ENCODE measurements around the gene PDIA2.

Gene PDIA2

DNA sequence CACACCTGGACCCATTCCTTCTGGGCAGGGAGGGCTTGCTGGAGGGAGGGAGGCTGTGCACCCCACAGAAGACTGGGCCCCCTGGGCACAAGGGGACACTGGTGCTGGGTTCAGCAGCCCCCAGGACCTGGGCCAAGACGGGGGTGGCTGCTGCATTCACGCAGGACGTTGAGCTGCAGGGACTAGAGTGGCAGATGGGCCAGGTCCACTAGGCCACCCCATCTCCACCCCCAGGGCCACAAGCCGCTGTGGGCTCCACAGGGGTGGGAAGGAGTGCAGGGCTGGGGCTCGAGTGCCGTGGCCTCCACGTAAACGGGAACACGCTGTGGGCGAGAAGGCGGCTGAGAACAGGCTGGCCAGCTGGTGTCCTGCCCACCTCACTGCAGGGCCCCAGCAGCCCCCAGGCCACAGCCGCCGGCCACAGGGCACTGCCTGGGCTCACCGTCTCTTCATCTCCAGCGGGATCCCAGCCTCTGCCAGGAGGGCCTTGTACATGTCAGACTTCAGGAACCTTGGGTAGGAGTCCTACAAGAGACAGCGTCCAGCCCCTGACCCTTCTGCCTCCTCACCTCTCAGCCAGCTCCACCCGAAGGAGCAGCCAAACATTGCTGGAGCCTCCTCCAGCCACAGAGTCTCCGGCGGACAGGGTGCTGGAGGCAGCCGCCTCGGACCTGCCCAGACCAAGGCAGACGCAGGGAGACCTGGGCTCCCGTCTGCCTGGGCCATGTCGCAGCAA is 13.7 kb upstream of the PDIA2 start:
- DNase-seq, result no peak
- H2AK5ac ChIP-seq (ENCODE audit: low read length), result no peak overlapping the region
- H2BK15ac ChIP-seq (replicated peaks; ENCODE audit: low read depth), result no peak overlapping the region
- no peak overlapping the region for H3K4me3 ChIP-seq (ENCODE audit: low read length)
- H3K9ac ChIP-seq (ENCODE audit: low read length), result no peak overlapping the region
- no peak overlapping the region for H3K4ac ChIP-seq (ENCODE audit: low read depth, low read length)
- no peaks in the 10 kb centered on the region for H3K27me3 ChIP-seq (ENCODE audit: insufficient read depth, low read length, poor library complexity)
- H3K18ac ChIP-seq (ENCODE audit: low read length), result no peak overlapping the region
- WGBS (ENCODE audit: extremely low coverage, insufficient coverage, low lambda C conversion rate), result no CpG with 5 or more reads among the region's 24 CpGs
- no peak overlapping the region for H3K23ac ChIP-seq (ENCODE audit: low read length)
- no peak overlapping the region for H3K4me2 ChIP-seq (ENCODE audit: low read length)
- no peak overlapping the region for H4K8ac ChIP-seq (ENCODE audit: low read depth, low read length)
- H3K27ac ChIP-seq (ENCODE audit: low read depth, low read length), result no peak overlapping the region
- no peak overlapping the region for H4K5ac ChIP-seq (ENCODE audit: low read length)
- H3K56ac ChIP-seq (ENCODE audit: low read length), result no peak overlapping the region
- H2BK5ac ChIP-seq (ENCODE audit: low read length), result no peak overlapping the region
- H3K4me1 ChIP-seq (ENCODE audit: control insufficient read depth, low read depth, low read length), result no peaks in the 10 kb centered on the region
- no peaks in the 10 kb centered on the region for H3K36me3 ChIP-seq (ENCODE audit: control insufficient read depth, insufficient read depth, low read length)
- H3K79me1 ChIP-seq (ENCODE audit: low read length), result no peaks in the 10 kb centered on the region
- H3K79me2 ChIP-seq (ENCODE audit: control insufficient read depth, insufficient read depth, low read length), result no peaks in the 10 kb centered on the region
- no peak overlapping the region for H2BK120ac ChIP-seq (ENCODE audit: low read depth, low read length)

DNA sequence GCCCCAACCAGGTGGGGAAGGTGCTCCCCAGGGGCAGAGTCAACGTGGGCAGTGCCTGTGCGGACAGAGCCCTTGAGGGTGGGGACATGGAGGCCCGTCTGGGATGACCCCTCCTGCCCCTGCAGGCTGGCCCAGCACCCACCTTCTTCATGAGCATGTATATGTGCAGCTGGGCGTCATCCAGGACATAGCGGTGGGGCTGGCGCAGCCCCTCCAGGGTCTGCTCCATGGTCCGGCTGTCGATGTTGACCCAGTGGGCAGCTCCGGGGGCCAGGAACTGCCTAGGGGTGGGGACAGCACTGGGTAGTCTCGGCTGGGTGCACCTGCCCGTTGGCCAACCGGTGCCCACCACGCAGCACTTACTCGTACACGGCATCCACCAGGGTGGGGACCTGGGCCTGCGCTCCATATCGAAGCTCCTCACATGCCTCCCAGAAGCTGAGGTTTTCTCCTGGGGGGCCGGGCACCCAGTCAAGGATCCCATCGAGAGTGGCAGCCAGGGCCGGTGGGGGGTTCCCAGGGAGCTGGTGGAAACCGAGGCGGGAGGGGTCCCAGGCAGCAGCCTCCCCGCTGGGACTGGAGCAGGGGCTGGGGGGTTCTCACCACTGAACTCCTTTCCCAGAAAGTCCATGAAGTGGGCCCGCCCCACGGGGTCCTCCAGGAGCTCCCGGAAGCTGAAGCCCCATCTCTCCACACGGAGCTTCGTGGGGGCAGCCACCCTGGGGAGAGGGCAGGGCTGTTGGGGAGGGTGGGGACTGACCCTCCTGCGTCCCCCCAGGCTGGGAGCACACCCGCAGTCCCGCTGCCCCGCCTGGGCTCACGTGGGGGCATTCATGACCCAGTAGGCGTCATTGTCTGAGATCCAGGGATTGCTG is 12.3 kb upstream of the PDIA2 start:
- Histone ChIP-seq H4K8ac (ENCODE audit: low read depth, low read length) (no peak overlapping the region), H3K4me2 (ENCODE audit: low read length) (no peak overlapping the region), H3K79me2 (ENCODE audit: control insufficient read depth, insufficient read depth, low read length) (no peaks in the 10 kb centered on the region), H2BK5ac (ENCODE audit: low read length) (no peak overlapping the region), H3K18ac (ENCODE audit: low read length) (no peak overlapping the region), H3K79me1 (ENCODE audit: low read length) (no peaks in the 10 kb centered on the region), H4K5ac (ENCODE audit: low read length) (no peak overlapping the region), H3K4me3 (ENCODE audit: low read length) (no peak overlapping the region), H2BK120ac (ENCODE audit: low read depth, low read length) (no peak overlapping the region), H3K4ac (ENCODE audit: low read depth, low read length) (no peak overlapping the region), H3K36me3 (ENCODE audit: control insufficient read depth, insufficient read depth, low read length) (no peaks in the 10 kb centered on the region), H3K27me3 (ENCODE audit: insufficient read depth, low read length, poor library complexity) (peaks cover 1% of the 10 kb centered on the region), H2BK15ac (replicated peaks; ENCODE audit: low read depth) (no peak overlapping the region), H3K9ac (ENCODE audit: low read length) (no peak overlapping the region), H3K27ac (ENCODE audit: low read depth, low read length) (no peak overlapping the region), H3K4me1 (ENCODE audit: control insufficient read depth, low read depth, low read length) (no peaks in the 10 kb centered on the region), H3K56ac (ENCODE audit: low read length) (no peak overlapping the region), H2AK5ac (ENCODE audit: low read length) (no peak overlapping the region), H3K23ac (ENCODE audit: low read length) (no peak overlapping the region)
- DNase-seq, result no peak
- WGBS (ENCODE audit: extremely low coverage, insufficient coverage, low lambda C conversion rate), result no CpG with 5 or more reads among the region's 34 CpGs

- H4K8ac ChIP-seq (ENCODE audit: low read depth, low read length), result no peak overlapping the region
- no peak overlapping the region for H3K27ac ChIP-seq (ENCODE audit: low read depth, low read length)
- H3K4ac ChIP-seq (ENCODE audit: low read depth, low read length), result no peak overlapping the region
- H3K79me1 ChIP-seq (ENCODE audit: low read length), result no peaks in the 10 kb centered on the region
- H2BK5ac ChIP-seq (ENCODE audit: low read length), result no peak overlapping the region
- H3K56ac ChIP-seq (ENCODE audit: low read length), result no peak overlapping the region
- H3K4me1 ChIP-seq (ENCODE audit: control insufficient read depth, low read depth, low read length), result no peaks in the 10 kb centered on the region
- peaks cover 1% of the 10 kb centered on the region for H3K27me3 ChIP-seq (ENCODE audit: insufficient read depth, low read length, poor library complexity)
- H3K9ac ChIP-seq (ENCODE audit: low read length), result no peak overlapping the region
- H3K18ac ChIP-seq (ENCODE audit: low read length), result no peak overlapping the region
- H3K4me3 ChIP-seq (ENCODE audit: low read length), result no peak overlapping the region
- no peaks in the 10 kb centered on the region for H3K79me2 ChIP-seq (ENCODE audit: control insufficient read depth, insufficient read depth, low read length)
- no CpG with 5 or more reads among the region's 36 CpGs for WGBS (ENCODE audit: extremely low coverage, insufficient coverage, low lambda C conversion rate)
- H4K5ac ChIP-seq (ENCODE audit: low read length), result no peak overlapping the region
- H2AK5ac ChIP-seq (ENCODE audit: low read length), result no peak overlapping the region
- no peak overlapping the region for H3K23ac ChIP-seq (ENCODE audit: low read length)
- H2BK15ac ChIP-seq (replicated peaks; ENCODE audit: low read depth), result no peak overlapping the region
- no peak for DNase-seq
- no peak overlapping the region for H3K4me2 ChIP-seq (ENCODE audit: low read length)
- no peak overlapping the region for H2BK120ac ChIP-seq (ENCODE audit: low read depth, low read length)
- H3K36me3 ChIP-seq (ENCODE audit: control insufficient read depth, insufficient read depth, low read length), result no peaks in the 10 kb centered on the region
These were observed 10.1 kb upstream of the PDIA2 start for GRCh38 chr16:272633-273546.

GRCh38 chr16:273547-274421 is 9.2 kb upstream of the PDIA2 start:
- Histone ChIP-seq H3K18ac (ENCODE audit: low read length) (no peak overlapping the region), H2BK120ac (ENCODE audit: low read depth, low read length) (no peak overlapping the region), H3K56ac (ENCODE audit: low read length) (no peak overlapping the region), H3K23ac (ENCODE audit: low read length) (no peak overlapping the region), H3K36me3 (ENCODE audit: control insufficient read depth, insufficient read depth, low read length) (no peaks in the 10 kb centered on the region), H3K4ac (ENCODE audit: low read depth, low read length) (no peak overlapping the region), H3K4me1 (ENCODE audit: control insufficient read depth, low read depth, low read length) (no peaks in the 10 kb centered on the region), H2BK15ac (replicated peaks; ENCODE audit: low read depth) (no peak overlapping the region), H3K9ac (ENCODE audit: low read length) (no peak overlapping the region), H3K27me3 (ENCODE audit: insufficient read depth, low read length, poor library complexity) (peaks cover 1% of the 10 kb centered on the region), H3K4me2 (ENCODE audit: low read length) (no peak overlapping the region), H4K5ac (ENCODE audit: low read length) (no peak overlapping the region), H2BK5ac (ENCODE audit: low read length) (no peak overlapping the region), H3K27ac (ENCODE audit: low read depth, low read length) (no peak overlapping the region), H4K8ac (ENCODE audit: low read depth, low read length) (no peak overlapping the region), H3K79me2 (ENCODE audit: control insufficient read depth, insufficient read depth, low read length) (no peaks in the 10 kb centered on the region), H2AK5ac (ENCODE audit: low read length) (no peak overlapping the region), H3K79me1 (ENCODE audit: low read length) (no peaks in the 10 kb centered on the region), H3K4me3 (ENCODE audit: low read length) (no peak overlapping the region)
- no peak for DNase-seq
- no CpG with 5 or more reads among the region's 30 CpGs for WGBS (ENCODE audit: extremely low coverage, insufficient coverage, low lambda C conversion rate)

GRCh38 chr16:275041-275641 is 7.8 kb upstream of the PDIA2 start:
- Histone ChIP-seq H3K9ac (ENCODE audit: low read length) (peak overlapping the region; percentile 51), H3K4me2 (ENCODE audit: low read length) (peak overlapping the region; percentile 87), H3K27ac (ENCODE audit: low read depth, low read length) (no peak overlapping the region), H3K4me1 (ENCODE audit: control insufficient read depth, low read depth, low read length) (no peaks in the 10 kb centered on the region), H3K79me1 (ENCODE audit: low read length) (no peaks in the 10 kb centered on the region), H3K18ac (ENCODE audit: low read length) (no peak overlapping the region), H2AK5ac (ENCODE audit: low read length) (no peak overlapping the region), H2BK15ac (replicated peaks; ENCODE audit: low read depth) (no peak overlapping the region), H4K8ac (ENCODE audit: low read depth, low read length) (no peak overlapping the region), H3K4ac (ENCODE audit: low read depth, low read length) (no peak overlapping the region), H3K23ac (ENCODE audit: low read length) (no peak overlapping the region), H3K4me3 (ENCODE audit: low read length) (no peak overlapping the region), H3K56ac (ENCODE audit: low read length) (peak overlapping the region; percentile 74), H3K79me2 (ENCODE audit: control insufficient read depth, insufficient read depth, low read length) (no peaks in the 10 kb centered on the region), H4K5ac (ENCODE audit: low read length) (no peak overlapping the region), H2BK5ac (ENCODE audit: low read length) (no peak overlapping the region), H3K36me3 (ENCODE audit: control insufficient read depth, insufficient read depth, low read length) (no peaks in the 10 kb centered on the region), H3K27me3 (ENCODE audit: insufficient read depth, low read length, poor library complexity) (peaks cover 3% of the 10 kb centered on the region), H2BK120ac (ENCODE audit: low read depth, low read length) (no peak overlapping the region)
- no CpG with 5 or more reads among the region's 58 CpGs for WGBS (ENCODE audit: extremely low coverage, insufficient coverage, low lambda C conversion rate)
- DNase-seq, result no peak
